ENCODE results near the gene RYR2.

RYR2 gene

GRCh38 chr1:237670302-237670701 is 628.3 kb downstream of the RYR2 start:
- DNase-seq (ENCODE audit: low spot score), result no peak

DNA sequence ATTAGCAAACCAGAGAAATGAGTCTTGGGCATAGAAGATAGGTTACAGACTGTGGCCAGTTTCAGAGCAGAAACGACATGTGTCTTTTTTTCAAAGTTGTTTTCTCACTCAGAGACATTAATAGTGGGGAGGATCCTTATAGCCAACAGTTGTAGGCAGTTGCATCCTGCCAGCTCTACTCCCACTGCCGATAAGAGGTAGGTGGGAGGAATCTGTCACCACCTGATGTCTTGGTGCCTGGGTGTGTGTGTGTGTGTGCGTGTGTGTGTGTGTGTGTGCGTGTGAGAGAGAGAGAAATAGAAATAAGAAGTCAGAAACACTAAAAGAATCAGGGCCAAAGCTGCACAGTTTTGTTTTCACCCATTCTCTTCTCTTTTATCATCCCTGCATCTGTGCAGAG is 629.3 kb downstream of the RYR2 start:
- no peak for DNase-seq (ENCODE audit: low spot score)

- DNase-seq (ENCODE audit: low spot score), result no peak
Observed at GRCh38 chr1:237671935-237672334, 630.0 kb downstream of the RYR2 start.

- no peak for DNase-seq (ENCODE audit: low spot score)
Observed at GRCh38 chr1:237672748-237673147, 630.8 kb downstream of the RYR2 start.

DNA sequence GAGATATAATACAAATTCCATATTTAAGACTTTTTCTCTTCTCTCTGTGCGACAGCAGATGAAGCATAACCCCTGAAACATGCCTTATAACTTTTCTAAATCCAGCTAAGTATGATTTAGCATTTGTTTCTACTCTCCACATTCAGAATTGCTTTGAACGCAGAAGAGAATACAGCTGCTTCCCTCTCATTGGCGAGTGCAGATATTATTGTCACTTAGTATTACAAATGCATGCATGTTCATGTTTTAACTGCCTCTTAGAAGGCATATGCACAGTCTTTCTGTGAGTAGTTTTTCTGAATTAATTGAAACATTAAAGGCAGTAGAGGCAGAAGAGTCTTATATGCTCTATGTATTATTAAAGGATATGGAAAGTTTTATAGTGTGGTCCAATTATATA is 631.6 kb downstream of the RYR2 start:
- DNase-seq (ENCODE audit: low spot score), result no peak

DNA sequence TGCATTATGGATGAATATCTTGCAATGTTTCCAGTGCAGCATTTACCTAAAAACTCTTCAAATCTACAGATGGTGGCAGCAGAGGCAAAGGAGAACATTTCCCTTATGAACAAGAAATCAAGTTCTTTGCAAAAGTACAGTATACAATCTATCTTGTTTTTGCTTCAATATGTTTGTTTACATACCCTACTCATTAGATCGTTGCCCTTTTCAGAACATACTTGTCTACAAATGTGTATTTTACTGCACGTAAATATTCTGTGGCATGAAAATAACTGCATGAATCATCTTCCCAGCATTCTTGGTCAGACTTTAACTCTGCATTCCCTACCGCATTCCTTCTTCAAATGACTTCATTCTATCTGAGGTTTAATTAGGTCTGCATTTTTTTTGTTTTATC is 636.0 kb downstream of the RYR2 start:
- DNase-seq (ENCODE audit: low spot score), result no peak

DNA sequence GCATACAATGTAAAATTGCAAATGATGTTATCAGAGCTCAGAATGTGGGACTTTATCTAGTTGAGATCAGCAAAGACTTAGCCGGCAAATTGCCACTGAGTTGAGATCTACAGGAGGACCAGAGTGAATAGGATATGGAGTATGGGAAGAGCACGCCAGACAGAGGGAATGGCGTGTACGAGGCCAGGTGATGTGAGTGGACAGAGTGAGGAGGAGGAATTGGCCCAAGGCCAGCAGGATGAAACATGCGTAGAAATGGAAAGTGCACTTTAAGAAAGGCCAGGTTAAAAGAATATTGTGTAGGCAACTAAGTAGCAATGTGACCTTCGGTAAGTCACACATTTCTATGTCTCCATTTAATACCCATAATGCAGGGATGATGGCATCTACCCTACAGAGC is 637.7 kb downstream of the RYR2 start:
- no peak for DNase-seq (ENCODE audit: low spot score)

- DNase-seq (ENCODE audit: low spot score), result no peak
Observed at GRCh38 chr1:237681210-237681609, 639.2 kb downstream of the RYR2 start.

DNA sequence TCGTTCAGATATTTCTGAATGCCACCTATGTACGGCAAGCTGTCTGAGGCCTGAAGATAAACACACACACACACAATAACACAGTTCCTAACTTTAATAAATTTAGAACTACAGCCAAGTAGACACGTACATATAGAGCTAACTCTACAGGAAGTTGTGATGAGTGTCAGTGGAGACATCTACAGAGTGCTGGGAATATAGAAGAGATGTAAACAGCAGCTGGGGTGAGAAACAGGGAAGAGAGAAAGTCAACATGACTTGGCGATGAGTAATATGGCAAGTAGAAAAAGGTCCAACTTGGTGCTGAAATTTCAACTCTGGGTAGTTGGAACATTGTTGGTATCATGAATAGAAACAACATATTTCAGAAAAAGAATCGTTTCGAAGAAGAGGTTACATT is 642.3 kb downstream of the RYR2 start:
- DNase-seq (ENCODE audit: low spot score), result no peak

GRCh38 chr1:237685551-237685950 is 643.6 kb downstream of the RYR2 start:
- no peak for DNase-seq (ENCODE audit: low spot score)

DNA sequence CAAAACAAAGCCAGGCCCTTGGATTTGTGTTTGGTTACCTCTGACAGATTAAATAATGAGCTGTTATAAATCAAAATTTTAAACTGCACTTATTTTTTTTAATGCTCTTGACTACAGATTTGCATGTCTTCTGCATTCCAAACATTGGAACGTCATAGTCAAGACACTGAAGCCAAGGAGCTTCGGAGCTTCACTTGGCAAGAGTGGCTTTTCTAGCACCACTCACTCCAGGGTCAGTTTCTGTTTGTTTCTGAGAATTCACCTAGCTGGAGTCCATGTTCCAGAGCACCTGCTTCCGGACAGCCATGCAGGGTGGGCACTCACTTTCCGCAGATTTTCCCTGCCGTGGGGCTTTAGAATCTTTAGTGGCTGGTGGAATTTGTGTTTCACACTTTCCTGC is 645.8 kb downstream of the RYR2 start:
- DNase-seq (ENCODE audit: low spot score), result no peak

DNA sequence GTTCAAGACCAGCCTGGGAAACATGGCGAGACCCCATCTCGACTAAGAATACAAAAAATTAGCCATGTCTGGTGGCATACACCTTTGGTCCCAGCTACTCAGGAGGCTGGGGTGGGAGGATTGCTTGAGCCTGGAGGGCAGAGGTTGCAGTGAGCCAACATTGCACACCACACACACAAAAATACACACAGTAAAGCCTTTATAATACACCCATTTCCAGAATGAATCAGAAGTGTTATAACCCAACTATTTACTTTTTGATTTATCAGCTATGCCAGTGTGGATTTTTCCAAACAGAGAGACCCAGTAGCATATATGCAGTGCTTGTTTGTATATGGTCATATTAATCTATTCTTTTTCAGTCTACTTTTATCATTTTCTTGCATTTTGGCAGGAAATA is 648.7 kb downstream of the RYR2 start:
- DNase-seq (ENCODE audit: low spot score), result no peak

GRCh38 chr1:237692255-237692654 is 650.3 kb downstream of the RYR2 start:
- DNase-seq (ENCODE audit: low spot score), result no peak

DNA sequence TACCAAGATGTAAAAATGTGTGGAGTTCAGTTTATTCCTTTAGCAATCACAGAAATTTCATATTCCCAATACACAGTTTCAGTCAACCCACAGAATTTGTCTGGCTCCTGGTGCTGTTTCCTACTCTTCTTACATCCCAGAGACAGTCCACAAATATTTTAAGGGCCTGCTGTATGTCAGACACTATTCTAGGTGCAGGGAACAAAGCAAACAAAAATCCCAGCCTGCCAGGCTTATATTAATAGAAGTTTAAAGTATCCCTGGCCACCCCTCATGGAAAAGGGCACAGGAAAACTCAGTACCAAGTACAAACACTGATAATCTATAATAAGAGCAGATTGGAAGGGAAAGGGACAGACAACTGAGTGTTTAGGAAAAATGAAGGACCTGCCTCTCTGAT is 653.9 kb downstream of the RYR2 start:
- no peak for DNase-seq (ENCODE audit: low spot score)

- no peak for DNase-seq (ENCODE audit: low spot score)
Observed at GRCh38 chr1:237700181-237700580, 658.2 kb downstream of the RYR2 start.

- no peak for DNase-seq (ENCODE audit: low spot score)
Observed at GRCh38 chr1:237701534-237701933, 659.5 kb downstream of the RYR2 start.

GRCh38 chr1:237702161-237702560 is 660.2 kb downstream of the RYR2 start:
- no peak for DNase-seq (ENCODE audit: low spot score)

- DNase-seq (ENCODE audit: low spot score), result no peak
Observed at GRCh38 chr1:237705462-237705861, 663.5 kb downstream of the RYR2 start.

DNA sequence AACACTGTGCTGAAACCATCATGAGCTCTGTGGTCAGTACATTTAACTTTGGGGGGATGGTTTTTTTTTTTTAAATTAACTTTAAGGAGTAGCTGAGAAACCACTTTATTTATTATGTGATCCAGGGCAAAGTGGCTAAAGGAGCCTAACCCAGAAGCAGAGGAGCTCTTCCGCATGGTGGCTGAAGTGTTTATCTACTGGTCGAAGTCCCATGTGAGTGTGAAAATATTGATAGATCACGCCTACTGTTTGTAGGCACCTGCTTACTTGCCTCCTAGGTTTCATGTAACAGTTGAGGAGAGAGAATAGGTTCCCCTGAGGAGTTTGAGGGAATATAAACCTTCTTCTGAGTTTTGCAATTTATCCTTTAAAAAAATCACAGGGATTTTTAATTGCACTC is 667.4 kb downstream of the RYR2 start:
- no peak for DNase-seq (ENCODE audit: low spot score)

DNA sequence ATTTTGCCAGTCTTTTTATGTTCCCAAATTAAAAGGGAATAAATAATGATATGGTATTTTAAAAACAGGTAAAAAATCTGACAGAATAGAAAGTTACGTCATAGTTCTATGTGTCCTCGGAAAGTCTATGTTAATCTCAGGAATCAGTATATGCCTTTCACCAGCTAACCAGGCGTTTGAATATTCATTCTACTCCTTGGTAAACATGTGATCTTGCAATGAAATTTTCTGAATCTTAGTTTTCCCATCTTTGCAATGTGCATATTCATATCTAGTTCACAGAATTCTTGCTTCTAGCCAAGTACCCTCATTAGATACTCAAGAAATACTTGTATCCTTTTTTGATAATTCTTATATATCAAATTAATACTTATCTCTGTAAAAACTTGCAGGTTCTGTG is 669.3 kb downstream of the RYR2 start:
- no peak for DNase-seq (ENCODE audit: low spot score)

- DNase-seq (ENCODE audit: low spot score), result no peak
Observed at GRCh38 chr1:237712082-237712481, 670.1 kb downstream of the RYR2 start.

- DNase-seq (ENCODE audit: low spot score), result no peak
Observed at GRCh38 chr1:237712586-237713157, 670.7 kb downstream of the RYR2 start.

DNA sequence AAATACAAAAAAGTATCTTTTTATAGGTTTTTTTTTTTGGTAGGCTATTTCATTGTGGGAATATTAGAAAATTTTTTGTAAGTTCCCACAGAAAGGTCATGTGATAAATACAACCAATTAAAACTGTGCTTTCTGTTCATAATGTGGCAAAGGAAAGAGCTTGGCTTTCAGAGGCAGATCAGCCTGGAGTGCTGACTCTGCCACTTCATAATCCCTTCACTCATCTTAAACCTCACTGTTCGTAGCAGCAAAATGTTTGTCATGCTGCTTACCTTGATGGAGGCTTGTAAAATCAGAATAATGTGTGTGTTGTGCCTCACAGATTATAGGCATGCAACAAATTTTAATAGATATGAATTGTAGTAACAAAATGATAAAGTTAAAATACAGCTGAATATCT is 671.9 kb downstream of the RYR2 start:
- no peak for DNase-seq (ENCODE audit: low spot score)

- DNase-seq (ENCODE audit: low spot score), result no peak
Observed at GRCh38 chr1:237717106-237717505, 675.1 kb downstream of the RYR2 start.

GRCh38 chr1:237730826-237731350 is 688.9 kb downstream of the RYR2 start:
- no peak for DNase-seq (ENCODE audit: low spot score)
